Neural progenitor cell (in vitro differentiated cells): Measurements from ENCODE around the gene KRT76. TPM values are rescaled to one million over a fixed set of nuclear protein-coding genes. Genes with fewer than 3 reads are reported as not detected.

Experiments
- DNase-seq: peaks from one replicate; pipeline ENCODE4 v3.0.0-alpha.2; 2016; ENCODE audit warnings: low spot score
- H2AFZ ChIP-seq: fragments of 200-600 bp; sonication (generic); replicated peaks from 2 replicates; pipeline ENCODE4 v1.6.1; 2016; ENCODE audit warnings: antibody characterized with exemption
- H3F3A ChIP-seq: fragments of 200-600 bp; sonication (generic); 2 replicates; pipeline ENCODE4 v1.6.1; 2016; ENCODE audit warnings: antibody characterized with exemption, low read depth
- H3K27ac ChIP-seq: fragments of 200-600 bp; sonication (generic); 2 replicates; pipeline ENCODE4 v1.5.1; 2016; ENCODE audit warnings: mild to moderate bottlenecking
- H3K27me3 ChIP-seq: fragments of 200-600 bp; sonication (generic); 2 replicates; pipeline ENCODE4 v1.6.1; 2016; ENCODE audit warnings: mild to moderate bottlenecking, moderate library complexity
- H3K36me3 ChIP-seq: fragments of 200-600 bp; sonication (generic); 2 replicates; pipeline ENCODE4 v1.5.1; 2016
- H3K4me1 ChIP-seq: fragments of 200-600 bp; sonication (generic); 2 replicates; pipeline ENCODE4 v1.6.1; 2016; ENCODE audit warnings: mixed run types
- H3K4me2 ChIP-seq: fragments of 200-600 bp; sonication (generic); 2 replicates; pipeline ENCODE4 v1.6.1; 2016
- H3K4me3 ChIP-seq: fragments of 200-600 bp; sonication (generic); 2 replicates; pipeline ENCODE4 v1.5.1; 2016
- H3K79me2 ChIP-seq: fragments of 200-600 bp; sonication (generic); 2 replicates; pipeline ENCODE4 v1.6.1; 2016; ENCODE audit warnings: low read depth
- H3K9ac ChIP-seq: fragments of 200-600 bp; sonication (generic); 2 replicates; pipeline ENCODE4 v1.6.1; 2016
- H3K9me3 ChIP-seq: fragments of 200-600 bp; sonication (generic); 2 replicates; pipeline ENCODE4 v1.5.1; 2016; ENCODE audit warnings: low read depth
- H4K20me1 ChIP-seq: fragments of 200-600 bp; sonication (generic); 2 replicates; pipeline ENCODE4 v1.6.1; 2016; ENCODE audit warnings: low read depth
- H3K27ac Mint-ChIP-seq: 3 replicates; pipeline ENCODE4 v1.8.0; 2021; ENCODE audit warnings: mixed read lengths
- H3K27me3 Mint-ChIP-seq: 2 replicates; pipeline ENCODE4 v1.8.0; 2022; ENCODE audit warnings: low read depth, mild to moderate bottlenecking, inconsistent platforms, moderate library complexity, mixed read lengths; ENCODE audit not compliant: insufficient read depth
- H3K36me3 Mint-ChIP-seq: 3 replicates; pipeline ENCODE4 v1.8.0; 2021; ENCODE audit warnings: mixed read lengths
- H3K4me1 Mint-ChIP-seq: 3 replicates; pipeline ENCODE4 v1.8.0; 2021; ENCODE audit warnings: mixed read lengths
- H3K4me3 Mint-ChIP-seq: 3 replicates; pipeline ENCODE4 v1.8.0; 2021; ENCODE audit warnings: mild to moderate bottlenecking, moderate library complexity, mixed read lengths
- H3K9me3 Mint-ChIP-seq: 3 replicates; pipeline ENCODE4 v1.8.0; 2020; ENCODE audit warnings: mixed read lengths
- EZH2 ChIP-seq: fragments of 200-600 bp; sonication (generic); IDR thresholded peaks from 2 replicates; pipeline ENCODE4 v1.6.1; 2017; ENCODE audit warnings: antibody characterized with exemption, mild to moderate bottlenecking, moderate library complexity
- EZH2phosphoT487 ChIP-seq: fragments of 200-600 bp; sonication (generic); IDR thresholded peaks from 2 replicates; pipeline ENCODE4 v1.6.1; 2017; ENCODE audit warnings: antibody characterized with exemption
- total RNA-seq: library from RNA; depleted of rRNA; stranded (reverse); fragments of >200 nt; gene quantifications from 2 replicates; pipeline ENCODE4 v1.2.3, GENCODE V29; 2015; ENCODE audit warnings: low replicate concordance
- TF ChIP-seq, protein P1 (sequence below): fragments of 200-600 bp; sonication (generic); IDR thresholded peaks from 2 replicates; pipeline ENCODE4 v1.5.1; 2017; ENCODE audit warnings: antibody characterized with exemption, mild to moderate bottlenecking

The KRT76 gene
- total RNA-seq, 1 donor from 2014 or later, result not detected

GRCh38 chr12:52814710-52815155, 37.6 kb upstream of the KRT76 start:
- Histone ChIP-seq H3K79me2 (no peaks in the 10 kb centered on the region), H3K9ac (no peak overlapping the region)

GRCh38 chr12:52813885-52814709, 37.0 kb upstream of the KRT76 start, which contains the start of gene KRT4:
TSS of gene KRT4 (minus strand) at chr12:52814116. CDS start at chr12:52814058, 58 bp downstream.
- Histone ChIP-seq H3K9ac (no peak within 1 kb of the TSS), H3K4me1 (peaks cover 18% of the 10 kb centered on the region), H2AFZ (no peak within 1 kb of the TSS), H4K20me1 (no peaks in the 10 kb centered on the region), H3K36me3 (no peaks in the 10 kb centered on the region), H3K4me3 (no peak within 1 kb of the TSS), H3K27me3 (no peaks in the 10 kb centered on the region), H3K4me2 (no peak within 1 kb of the TSS), H3K9me3 (no peaks in the 10 kb centered on the region), H3F3A (peaks cover 12% of the 10 kb centered on the region), H3K27ac (no peak within 1 kb of the TSS), H3K79me2 (no peaks in the 10 kb centered on the region)
- Mint-ChIP-seq H3K4me3 (no peak within 1 kb of the TSS), H3K36me3 (no peaks in the 10 kb centered on the region), H3K4me1 (peaks cover 11% of the 10 kb centered on the region), H3K9me3 (no peaks in the 10 kb centered on the region), H3K27me3 (peaks cover 4% of the 10 kb centered on the region), H3K27ac (no peak within 1 kb of the TSS)
- no peak for DNase-seq
- no peak for TF ChIP-seq EZH2phosphoT487
- TF ChIP-seq, protein P1, sequence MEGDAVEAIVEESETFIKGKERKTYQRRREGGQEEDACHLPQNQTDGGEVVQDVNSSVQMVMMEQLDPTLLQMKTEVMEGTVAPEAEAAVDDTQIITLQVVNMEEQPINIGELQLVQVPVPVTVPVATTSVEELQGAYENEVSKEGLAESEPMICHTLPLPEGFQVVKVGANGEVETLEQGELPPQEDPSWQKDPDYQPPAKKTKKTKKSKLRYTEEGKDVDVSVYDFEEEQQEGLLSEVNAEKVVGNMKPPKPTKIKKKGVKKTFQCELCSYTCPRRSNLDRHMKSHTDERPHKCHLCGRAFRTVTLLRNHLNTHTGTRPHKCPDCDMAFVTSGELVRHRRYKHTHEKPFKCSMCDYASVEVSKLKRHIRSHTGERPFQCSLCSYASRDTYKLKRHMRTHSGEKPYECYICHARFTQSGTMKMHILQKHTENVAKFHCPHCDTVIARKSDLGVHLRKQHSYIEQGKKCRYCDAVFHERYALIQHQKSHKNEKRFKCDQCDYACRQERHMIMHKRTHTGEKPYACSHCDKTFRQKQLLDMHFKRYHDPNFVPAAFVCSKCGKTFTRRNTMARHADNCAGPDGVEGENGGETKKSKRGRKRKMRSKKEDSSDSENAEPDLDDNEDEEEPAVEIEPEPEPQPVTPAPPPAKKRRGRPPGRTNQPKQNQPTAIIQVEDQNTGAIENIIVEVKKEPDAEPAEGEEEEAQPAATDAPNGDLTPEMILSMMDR, result no peak

More at GRCh38 chr12:52814710-52815155, 37.6 kb upstream of the KRT76 start:
- no peaks in the 10 kb centered on the region for H3K36me3 Mint-ChIP-seq
- peaks cover 12% of the 10 kb centered on the region for H3F3A ChIP-seq
- H3K4me3 ChIP-seq, result no peak overlapping the region
- H3K36me3 ChIP-seq, result no peaks in the 10 kb centered on the region
- H3K9me3 Mint-ChIP-seq, result no peaks in the 10 kb centered on the region
- no peaks in the 10 kb centered on the region for H3K9me3 ChIP-seq
- DNase-seq, result no peak
- H3K4me2 ChIP-seq, result no peak overlapping the region
- no peak overlapping the region for H2AFZ ChIP-seq
- no peak overlapping the region for H3K4me3 Mint-ChIP-seq
- peaks cover 25% of the 10 kb centered on the region for H3K4me1 ChIP-seq
- no peak for TF ChIP-seq EZH2
- no peak for TF ChIP-seq EZH2phosphoT487
- TF ChIP-seq, protein P1, result no peak
- H3K27ac Mint-ChIP-seq, result no peak overlapping the region
- H4K20me1 ChIP-seq, result no peaks in the 10 kb centered on the region
- no peak overlapping the region for H3K27ac ChIP-seq
- peaks cover 7% of the 10 kb centered on the region for H3K27me3 Mint-ChIP-seq
- peaks cover 14% of the 10 kb centered on the region for H3K4me1 Mint-ChIP-seq
- H3K27me3 ChIP-seq, result no peaks in the 10 kb centered on the region

DNA sequence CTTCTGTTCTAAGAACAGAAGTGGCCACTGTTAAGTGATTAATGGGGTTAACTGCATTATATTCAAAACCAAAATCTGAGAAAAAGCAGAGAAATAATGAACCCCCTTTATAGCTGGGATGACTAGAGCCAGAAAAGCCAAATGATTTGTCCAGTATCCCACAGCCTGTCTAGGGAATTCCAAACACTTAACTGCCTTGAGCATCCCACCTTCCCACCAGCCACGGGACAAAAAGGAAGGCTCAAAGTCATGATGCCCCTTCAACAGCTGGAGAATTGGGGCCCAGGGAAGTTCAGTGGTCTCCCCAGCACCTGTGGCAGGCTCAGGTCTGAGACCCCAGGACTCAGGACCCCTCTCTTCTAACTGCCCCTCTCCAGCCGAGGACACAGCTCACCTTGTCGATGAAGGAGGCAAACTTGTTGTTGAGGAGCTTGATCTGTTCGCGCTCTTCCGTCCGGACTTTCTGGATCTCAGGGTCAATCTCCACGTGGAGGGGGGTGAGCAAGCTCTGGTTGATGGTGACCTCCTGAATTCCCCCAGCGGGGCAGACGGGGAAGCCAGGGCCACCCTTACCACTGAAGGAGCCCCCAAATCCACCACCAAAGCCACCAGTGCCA, 36.2 kb upstream of the KRT76 start:
- no peaks in the 10 kb centered on the region for H3K9me3 Mint-ChIP-seq
- H3K4me1 Mint-ChIP-seq, result peaks cover 3% of the 10 kb centered on the region
- H3K9me3 ChIP-seq, result no peaks in the 10 kb centered on the region
- peaks cover 4% of the 10 kb centered on the region for H3K27me3 Mint-ChIP-seq
- H3K27me3 ChIP-seq, result no peaks in the 10 kb centered on the region
- H3K4me1 ChIP-seq, result peaks cover 11% of the 10 kb centered on the region
- no peaks in the 10 kb centered on the region for H3K36me3 Mint-ChIP-seq
- H3K27ac Mint-ChIP-seq, result no peak overlapping the region
- no peak overlapping the region for H3K9ac ChIP-seq
- H3K4me3 Mint-ChIP-seq, result no peak overlapping the region
- no peak overlapping the region for H3K27ac ChIP-seq
- no peaks in the 10 kb centered on the region for H3K36me3 ChIP-seq
- H3K4me2 ChIP-seq, result no peak overlapping the region
- H3K4me3 ChIP-seq, result no peak overlapping the region
- TF ChIP-seq, protein P1, result no peak
- no peak for TF ChIP-seq EZH2
- no peak for TF ChIP-seq EZH2phosphoT487
- no peak overlapping the region for H2AFZ ChIP-seq
- no peaks in the 10 kb centered on the region for H4K20me1 ChIP-seq
- peaks cover 5% of the 10 kb centered on the region for H3F3A ChIP-seq
- H3K79me2 ChIP-seq, result no peaks in the 10 kb centered on the region
- DNase-seq, result no peak
